ENCODE measurements around the gene LCTL.

DNA sequence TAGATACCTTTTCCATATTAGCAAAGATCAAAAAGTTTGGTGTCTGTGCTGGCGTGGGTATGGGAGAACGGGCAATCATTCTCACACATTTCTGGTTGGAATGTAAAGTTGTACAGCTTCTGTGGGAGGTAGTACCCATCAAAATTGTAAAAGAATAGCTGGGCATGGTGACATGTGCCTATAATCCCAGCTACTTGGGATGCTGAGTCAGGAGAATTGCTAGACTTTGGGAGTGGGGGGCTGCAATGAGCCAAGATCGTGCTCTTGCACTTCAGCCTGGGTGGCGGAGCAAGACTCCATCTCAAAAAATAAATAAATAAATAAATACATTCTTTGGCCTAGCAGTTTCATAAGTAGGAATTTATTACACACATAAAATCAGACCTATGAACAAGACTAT is 22.9 kb downstream of the LCTL start:
- no peak for TF ChIP-seq CTCF (IDR thresholded peaks at IDR 0.05)
- no peak for TF ChIP-seq POLR2A (IDR thresholded peaks at IDR 0.05)
